Measurements from ENCODE around the gene HLA-DQA2.

- TF ChIP-seq ZBTB7A (IDR thresholded peaks at IDR 0.05; ENCODE audit: low read depth), result no peak
- no peak for TF ChIP-seq REST (IDR thresholded peaks at IDR 0.05; ENCODE audit: low read depth)
- no peak for TF ChIP-seq MAX (IDR thresholded peaks at IDR 0.05)
- no peak for TF ChIP-seq USF1 (IDR thresholded peaks at IDR 0.05)
These were observed 53.3 kb downstream of the HLA-DQA2 start for GRCh38 chr6:32794510-32794909.

Measured in Ishikawa (cell line).